NCI-H1417 (cell line): ENCODE data around the gene CMKLR1.

Source experiments
- DNase-seq, 3 experiments: peaks; one replicate each; lab custom pipeline; 2025; lab: John Stamatoyannopoulos, UW

The CMKLR1 gene

GRCh38 chr12:108337235-108338223, 1.6 kb downstream of the CMKLR1 start:
- DNase-seq = peak in 2 of 3 experiments; percentile 22 to 27

GRCh38 chr12:108335349-108336119, 3.6 kb downstream of the CMKLR1 start:
- no peak for DNase-seq

- DNase-seq = no peak
These were observed 5.0 kb downstream of the CMKLR1 start for GRCh38 chr12:108333898-108334699.

- DNase-seq = no peak
These were observed 6.2 kb downstream of the CMKLR1 start for GRCh38 chr12:108332791-108333382.

GRCh38 chr12:108328420-108328819, 10.7 kb downstream of the CMKLR1 start:
- no peak for DNase-seq

- no peak for DNase-seq
These were observed 11.3 kb downstream of the CMKLR1 start for GRCh38 chr12:108327621-108328344.

GRCh38 chr12:108326254-108326750, 12.8 kb downstream of the CMKLR1 start:
- no peak for DNase-seq

GRCh38 chr12:108325549-108325948, 13.6 kb downstream of the CMKLR1 start:
- no peak for DNase-seq

- DNase-seq = no peak
These were observed 14.1 kb downstream of the CMKLR1 start for GRCh38 chr12:108325018-108325358.

GRCh38 chr12:108324351-108325017, 14.6 kb downstream of the CMKLR1 start:
- no peak for DNase-seq

GRCh38 chr12:108323581-108323980, 15.5 kb downstream of the CMKLR1 start:
- DNase-seq = no peak

- no peak for DNase-seq
These were observed 16.1 kb downstream of the CMKLR1 start for GRCh38 chr12:108322998-108323397.

- DNase-seq = no peak
These were observed 17.4 kb downstream of the CMKLR1 start for GRCh38 chr12:108321688-108322087.

- DNase-seq = peak in 1 of 3 experiments; percentile 17
These were observed 18.4 kb downstream of the CMKLR1 start for GRCh38 chr12:108320507-108321293.

GRCh38 chr12:108319277-108320234, 19.6 kb downstream of the CMKLR1 start:
- no peak for DNase-seq

- no peak for DNase-seq
These were observed 20.4 kb downstream of the CMKLR1 start for GRCh38 chr12:108318472-108319275.
